Osteocyte (in vitro differentiated cells): ENCODE data around the gene TRDN. TPM values are rescaled to one million over a fixed set of nuclear protein-coding genes. Genes with fewer than 3 reads are reported as not detected.

Experiments used
- DNase-seq: peaks from one replicate; pipeline ENCODE4 v3.0.0; 2021; ENCODE audit warnings: mixed read lengths; ENCODE audit not compliant: unreplicated experiment; ENCODE audit errors: extremely low spot score
- H3K27ac Mint-ChIP-seq: one replicate; pipeline ENCODE4 v1.8.0; 2021; ENCODE audit warnings: mild to moderate bottlenecking, mixed read lengths; ENCODE audit not compliant: unreplicated experiment
- H3K27me3 Mint-ChIP-seq: one replicate; pipeline ENCODE4 v1.8.0; 2021; ENCODE audit warnings: mixed read lengths; ENCODE audit not compliant: unreplicated experiment
- H3K36me3 Mint-ChIP-seq: one replicate; pipeline ENCODE4 v1.8.0; 2021; ENCODE audit warnings: mixed read lengths; ENCODE audit not compliant: unreplicated experiment
- H3K4me1 Mint-ChIP-seq: one replicate; pipeline ENCODE4 v1.8.0; 2021; ENCODE audit warnings: mixed read lengths; ENCODE audit not compliant: unreplicated experiment
- H3K4me3 Mint-ChIP-seq: one replicate; pipeline ENCODE4 v1.8.0; 2021; ENCODE audit warnings: mild to moderate bottlenecking, moderate library complexity, mixed read lengths; ENCODE audit not compliant: unreplicated experiment
- H3K9me3 Mint-ChIP-seq: one replicate; pipeline ENCODE4 v1.8.0; 2021; ENCODE audit warnings: mixed read lengths; ENCODE audit not compliant: unreplicated experiment
- total RNA-seq: library from RNA; stranded (reverse); gene quantifications from 2 replicates; pipeline ENCODE4 v1.2.1, GENCODE V29; 2021
- TF ChIP-seq, protein P1 (sequence below): fragments of 200-600 bp; sonication (generic); IDR thresholded peaks from 2 replicates; pipeline ENCODE4 v1.5.0; 2021; ENCODE audit warnings: antibody characterized with exemption, mild to moderate bottlenecking, moderate library complexity

TRDN gene
- total RNA-seq, 1 donor from 2014 or later, result not detected

GRCh38 chr6:123668965-123669591 is 32.3 kb upstream of the TRDN start:
- Mint-ChIP-seq H3K36me3 (no peaks in the 10 kb centered on the region), H3K9me3 (no peaks in the 10 kb centered on the region), H3K27ac (no peak overlapping the region), H3K4me3 (no peak overlapping the region), H3K4me1 (no peaks in the 10 kb centered on the region), H3K27me3 (peaks cover 7% of the 10 kb centered on the region)
- TF ChIP-seq, protein P1, sequence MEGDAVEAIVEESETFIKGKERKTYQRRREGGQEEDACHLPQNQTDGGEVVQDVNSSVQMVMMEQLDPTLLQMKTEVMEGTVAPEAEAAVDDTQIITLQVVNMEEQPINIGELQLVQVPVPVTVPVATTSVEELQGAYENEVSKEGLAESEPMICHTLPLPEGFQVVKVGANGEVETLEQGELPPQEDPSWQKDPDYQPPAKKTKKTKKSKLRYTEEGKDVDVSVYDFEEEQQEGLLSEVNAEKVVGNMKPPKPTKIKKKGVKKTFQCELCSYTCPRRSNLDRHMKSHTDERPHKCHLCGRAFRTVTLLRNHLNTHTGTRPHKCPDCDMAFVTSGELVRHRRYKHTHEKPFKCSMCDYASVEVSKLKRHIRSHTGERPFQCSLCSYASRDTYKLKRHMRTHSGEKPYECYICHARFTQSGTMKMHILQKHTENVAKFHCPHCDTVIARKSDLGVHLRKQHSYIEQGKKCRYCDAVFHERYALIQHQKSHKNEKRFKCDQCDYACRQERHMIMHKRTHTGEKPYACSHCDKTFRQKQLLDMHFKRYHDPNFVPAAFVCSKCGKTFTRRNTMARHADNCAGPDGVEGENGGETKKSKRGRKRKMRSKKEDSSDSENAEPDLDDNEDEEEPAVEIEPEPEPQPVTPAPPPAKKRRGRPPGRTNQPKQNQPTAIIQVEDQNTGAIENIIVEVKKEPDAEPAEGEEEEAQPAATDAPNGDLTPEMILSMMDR, result no peak
- no peak for DNase-seq

DNA sequence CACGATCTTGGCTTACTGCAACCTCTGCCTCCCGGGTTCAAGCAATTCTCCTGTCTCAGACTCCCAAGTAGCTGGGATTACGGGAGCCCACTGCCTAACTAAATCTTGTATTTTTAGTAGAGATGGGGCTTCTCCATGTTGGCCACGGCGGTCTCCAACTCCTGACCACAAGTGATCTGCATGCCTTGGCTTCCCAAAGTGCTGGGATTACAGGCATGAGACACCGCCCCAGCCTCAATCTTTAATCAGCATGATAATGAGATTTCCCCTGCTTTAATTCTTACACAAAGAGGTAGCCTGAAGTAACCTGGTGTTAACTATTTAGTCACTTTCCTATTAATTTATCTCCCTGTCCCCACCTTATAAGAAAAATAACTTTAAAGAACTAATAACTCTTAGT is 31.3 kb upstream of the TRDN start:
- Mint-ChIP-seq H3K36me3 (no peaks in the 10 kb centered on the region), H3K4me3 (no peak overlapping the region), H3K4me1 (no peaks in the 10 kb centered on the region)

DNA sequence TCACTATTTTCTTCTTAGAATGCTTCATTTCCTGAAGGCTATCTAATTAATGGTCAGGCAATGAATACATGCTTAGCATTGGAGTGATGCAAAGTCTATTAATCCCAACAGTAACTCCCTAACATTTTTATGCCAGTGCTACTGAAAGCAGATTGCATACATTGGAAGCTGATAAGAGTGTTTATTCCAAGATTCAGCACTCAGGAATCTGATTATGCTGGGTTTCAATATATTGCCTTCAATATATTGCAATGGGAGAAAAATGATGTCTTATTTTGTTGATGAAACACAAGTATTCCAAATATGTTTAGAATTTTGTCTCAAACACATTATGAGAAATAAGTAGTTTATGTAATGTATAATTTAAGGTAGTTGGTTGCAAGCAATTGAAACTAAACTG is 26.7 kb upstream of the TRDN start:
- Mint-ChIP-seq H3K27ac (no peak overlapping the region), H3K4me1 (no peaks in the 10 kb centered on the region), H3K4me3 (no peak overlapping the region), H3K36me3 (no peaks in the 10 kb centered on the region), H3K9me3 (no peaks in the 10 kb centered on the region), H3K27me3 (peaks cover 20% of the 10 kb centered on the region)
- no peak for DNase-seq
- TF ChIP-seq, protein P1, result no peak

More for the DNA sequence above, 31.3 kb upstream of the TRDN start:
- no peak for DNase-seq
- TF ChIP-seq, protein P1, result no peak
- Mint-ChIP-seq H3K9me3 (no peaks in the 10 kb centered on the region), H3K27ac (no peak overlapping the region), H3K27me3 (peaks cover 8% of the 10 kb centered on the region)

DNA sequence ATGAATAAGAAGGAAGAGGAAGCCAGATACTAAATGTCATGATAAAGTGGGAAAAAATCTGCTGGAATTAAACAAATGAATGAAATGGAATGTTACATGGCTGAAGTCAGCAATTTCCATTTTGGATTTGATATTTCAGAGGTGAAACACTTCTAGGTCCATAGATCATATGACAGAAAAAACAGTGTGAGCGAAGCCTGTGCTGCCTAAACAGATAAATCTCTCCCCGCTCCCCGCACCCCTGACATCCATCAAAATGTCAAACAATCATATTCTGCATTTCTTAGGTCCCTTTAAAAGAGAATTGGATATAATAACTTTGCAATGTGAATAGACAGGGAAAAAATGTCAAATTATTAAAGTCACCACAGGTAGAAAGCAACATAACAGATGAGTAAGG is 26.0 kb upstream of the TRDN start:
- Mint-ChIP-seq H3K4me1 (no peaks in the 10 kb centered on the region), H3K27me3 (peaks cover 20% of the 10 kb centered on the region), H3K27ac (no peak overlapping the region), H3K9me3 (no peaks in the 10 kb centered on the region), H3K4me3 (no peak overlapping the region), H3K36me3 (no peaks in the 10 kb centered on the region)
- DNase-seq, result no peak
- TF ChIP-seq, protein P1, result no peak

DNA sequence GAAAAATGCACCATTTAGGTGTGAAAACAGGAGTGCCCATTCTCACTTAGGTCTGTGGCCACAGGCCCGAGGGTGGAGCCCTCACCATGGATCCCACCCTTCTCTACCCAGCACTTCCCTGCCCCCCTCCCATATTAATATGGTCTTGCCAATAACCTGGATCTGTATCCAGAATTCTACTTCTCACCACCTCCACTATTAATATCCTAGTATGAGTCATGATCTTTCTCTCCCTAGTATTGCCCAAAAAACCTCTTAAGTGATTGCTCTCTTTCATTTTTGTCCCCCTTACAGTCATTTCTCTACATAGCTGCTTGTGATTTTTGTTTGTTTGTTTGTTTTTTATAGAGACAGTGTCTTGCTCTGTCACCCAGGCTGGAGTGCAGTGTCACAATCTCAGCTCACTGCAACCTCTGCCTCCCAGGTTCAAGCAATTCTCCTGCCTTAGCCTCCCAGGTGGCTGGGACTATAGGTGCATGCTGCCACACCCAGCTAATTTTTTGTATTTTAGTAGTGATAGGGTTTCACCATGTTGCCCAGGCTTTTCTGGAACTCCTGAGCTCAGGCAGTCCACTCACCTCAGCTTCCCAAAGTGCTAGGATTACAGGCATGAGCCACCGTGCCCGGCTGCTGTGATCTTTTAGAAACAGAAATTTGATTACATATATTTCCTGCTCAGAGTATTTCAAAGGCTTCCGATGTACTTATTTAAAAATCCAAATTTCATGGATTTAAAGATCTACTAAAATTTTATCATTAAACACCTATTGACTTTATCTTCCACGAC is 24.5 kb upstream of the TRDN start:
- TF ChIP-seq, protein P1, result no peak
- no peaks in the 10 kb centered on the region for H3K9me3 Mint-ChIP-seq
- no peaks in the 10 kb centered on the region for H3K4me1 Mint-ChIP-seq
- H3K36me3 Mint-ChIP-seq, result no peaks in the 10 kb centered on the region
- peaks cover 19% of the 10 kb centered on the region for H3K27me3 Mint-ChIP-seq
- no peak overlapping the region for H3K4me3 Mint-ChIP-seq
- DNase-seq, result no peak
- no peak overlapping the region for H3K27ac Mint-ChIP-seq
